Measurements from ENCODE around the gene CADM3. TPM values are rescaled to one million over a fixed set of nuclear protein-coding genes. Genes with fewer than 3 reads are reported as not detected.

Gene CADM3
- total RNA-seq, 1 experiment from 2014 or later = not detected

DNA sequence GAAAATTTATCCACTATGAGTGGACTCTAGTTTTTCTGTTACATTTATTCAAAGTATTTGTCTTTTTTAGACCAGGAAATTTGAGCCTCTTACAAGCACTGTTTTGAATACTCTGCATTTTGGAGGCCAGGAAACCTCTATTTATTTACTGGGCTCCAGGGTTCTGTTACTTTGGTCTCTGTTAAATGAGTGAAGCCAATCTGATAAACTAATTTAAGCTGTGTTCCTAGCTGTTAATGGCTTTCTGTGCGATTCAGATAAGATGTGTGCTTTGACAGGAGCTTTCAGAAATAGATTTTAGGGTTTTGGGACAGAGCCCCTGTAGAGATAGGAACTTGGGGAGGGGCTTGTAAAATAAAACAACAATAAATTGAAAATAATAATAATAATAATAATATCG is 57.1 kb downstream of the CADM3 start:
- H3K27me3 ChIP-seq (ENCODE audit: insufficient read depth, low read depth) = peaks cover 8% of the 10 kb centered on the region; the same call in 1 of the 2 replicates
- no TSS peak for BruUV-seq (replicated peaks)
- TF ChIP-seq EZH2 (IDR thresholded peaks at IDR 0.05; ENCODE audit: low read depth) = no peak
- TF ChIP-seq, protein P1, sequence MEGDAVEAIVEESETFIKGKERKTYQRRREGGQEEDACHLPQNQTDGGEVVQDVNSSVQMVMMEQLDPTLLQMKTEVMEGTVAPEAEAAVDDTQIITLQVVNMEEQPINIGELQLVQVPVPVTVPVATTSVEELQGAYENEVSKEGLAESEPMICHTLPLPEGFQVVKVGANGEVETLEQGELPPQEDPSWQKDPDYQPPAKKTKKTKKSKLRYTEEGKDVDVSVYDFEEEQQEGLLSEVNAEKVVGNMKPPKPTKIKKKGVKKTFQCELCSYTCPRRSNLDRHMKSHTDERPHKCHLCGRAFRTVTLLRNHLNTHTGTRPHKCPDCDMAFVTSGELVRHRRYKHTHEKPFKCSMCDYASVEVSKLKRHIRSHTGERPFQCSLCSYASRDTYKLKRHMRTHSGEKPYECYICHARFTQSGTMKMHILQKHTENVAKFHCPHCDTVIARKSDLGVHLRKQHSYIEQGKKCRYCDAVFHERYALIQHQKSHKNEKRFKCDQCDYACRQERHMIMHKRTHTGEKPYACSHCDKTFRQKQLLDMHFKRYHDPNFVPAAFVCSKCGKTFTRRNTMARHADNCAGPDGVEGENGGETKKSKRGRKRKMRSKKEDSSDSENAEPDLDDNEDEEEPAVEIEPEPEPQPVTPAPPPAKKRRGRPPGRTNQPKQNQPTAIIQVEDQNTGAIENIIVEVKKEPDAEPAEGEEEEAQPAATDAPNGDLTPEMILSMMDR (conservative IDR thresholded peaks at IDR 0.05) = no peak
- no peaks in the 10 kb centered on the region for H3F3A ChIP-seq (ENCODE audit: insufficient read depth, low read depth)
- H3K4me1 ChIP-seq (replicated peaks; ENCODE audit: insufficient read depth) = no peaks in the 10 kb centered on the region
- no peaks in the 10 kb centered on the region; the same call in 1 of the 2 replicates for H3K9me3 ChIP-seq (ENCODE audit: insufficient read depth, low read depth)
- H4K20me1 ChIP-seq (ENCODE audit: insufficient read depth) = no peaks in the 10 kb centered on the region
- H3K4me2 ChIP-seq = no peak overlapping the region
- no peak overlapping the region for H3K4me3 ChIP-seq
- CTCF ChIA-PET = no interaction called here
- no peak for DNase-seq
- no peak overlapping the region for H3K27ac ChIP-seq
- no peaks in the 10 kb centered on the region for H3K9me2 ChIP-seq (ENCODE audit: insufficient read depth)
- H3K36me3 ChIP-seq (ENCODE audit: low read depth) = no peaks in the 10 kb centered on the region
- H3K79me2 ChIP-seq (ENCODE audit: low read depth) = no peaks in the 10 kb centered on the region
- H2AFZ ChIP-seq = no peak overlapping the region
- intact Hi-C loops (cut with micrococcal nuclease; ENCODE audit: unreplicated experiment) = no loop called here
- POLR2A ChIA-PET (ENCODE audit: unreplicated experiment) = interaction anchor here (0.6 kb wide), 1 partner anchor 488 kb away, joined by 3 read pairs; no protein-coding TSS in a partner anchor

DNA sequence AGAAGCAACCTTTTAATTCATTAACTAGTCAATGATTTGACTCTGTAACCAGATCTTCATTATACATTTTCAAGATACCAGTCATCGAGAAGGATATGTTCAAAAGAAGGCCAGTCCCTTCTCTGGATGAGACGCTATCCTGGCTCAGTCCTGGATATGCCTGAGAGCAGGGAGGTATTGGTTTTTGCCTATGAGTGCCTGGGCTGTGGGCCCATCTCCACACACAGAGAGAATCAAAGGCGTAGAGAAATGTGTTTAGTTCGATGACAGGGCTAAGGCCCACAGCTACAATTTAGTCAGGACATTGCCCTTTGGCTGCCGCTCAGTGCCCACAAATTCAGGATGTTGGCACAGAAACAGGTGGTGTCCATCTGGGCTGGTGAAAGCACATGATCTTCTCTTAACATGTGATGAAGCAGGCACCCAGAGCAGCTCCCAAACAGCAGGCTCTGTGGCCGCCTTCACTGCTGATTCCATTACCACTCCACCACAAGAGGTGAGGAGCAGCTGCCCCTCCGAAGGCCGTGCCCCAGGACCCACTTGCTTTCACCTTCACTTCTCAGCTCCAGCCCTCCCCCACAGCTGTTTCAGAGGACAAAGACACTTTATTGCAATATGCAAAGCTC is 58.0 kb downstream of the CADM3 start:
- intact Hi-C loops (cut with micrococcal nuclease; ENCODE audit: unreplicated experiment) = no loop called here
- H3K27me3 ChIP-seq (ENCODE audit: insufficient read depth, low read depth) = peaks cover 8% of the 10 kb centered on the region; the same call in 1 of the 2 replicates
- no peaks in the 10 kb centered on the region for H4K20me1 ChIP-seq (ENCODE audit: insufficient read depth)
- POLR2A ChIA-PET (ENCODE audit: unreplicated experiment) = no interaction called here
- no peak overlapping the region for H3K4me2 ChIP-seq
- no peaks in the 10 kb centered on the region for H3K4me1 ChIP-seq (replicated peaks; ENCODE audit: insufficient read depth)
- no peak overlapping the region for H3K27ac ChIP-seq
- no peak for DNase-seq
- no peaks in the 10 kb centered on the region for H3K36me3 ChIP-seq (ENCODE audit: low read depth)
- CTCF ChIA-PET = no interaction called here
- TF ChIP-seq EZH2 (IDR thresholded peaks at IDR 0.05; ENCODE audit: low read depth) = no peak
- TF ChIP-seq, protein P1 (conservative IDR thresholded peaks at IDR 0.05) = no peak
- H3K9me2 ChIP-seq (ENCODE audit: insufficient read depth) = no peaks in the 10 kb centered on the region
- no peaks in the 10 kb centered on the region for H3F3A ChIP-seq (ENCODE audit: insufficient read depth, low read depth)
- BruUV-seq (replicated peaks) = no TSS peak
- H3K4me3 ChIP-seq = no peak overlapping the region
- no peaks in the 10 kb centered on the region; the same call in 1 of the 2 replicates for H3K9me3 ChIP-seq (ENCODE audit: insufficient read depth, low read depth)
- H3K79me2 ChIP-seq (ENCODE audit: low read depth) = no peaks in the 10 kb centered on the region
- H2AFZ ChIP-seq = no peak overlapping the region

DNA sequence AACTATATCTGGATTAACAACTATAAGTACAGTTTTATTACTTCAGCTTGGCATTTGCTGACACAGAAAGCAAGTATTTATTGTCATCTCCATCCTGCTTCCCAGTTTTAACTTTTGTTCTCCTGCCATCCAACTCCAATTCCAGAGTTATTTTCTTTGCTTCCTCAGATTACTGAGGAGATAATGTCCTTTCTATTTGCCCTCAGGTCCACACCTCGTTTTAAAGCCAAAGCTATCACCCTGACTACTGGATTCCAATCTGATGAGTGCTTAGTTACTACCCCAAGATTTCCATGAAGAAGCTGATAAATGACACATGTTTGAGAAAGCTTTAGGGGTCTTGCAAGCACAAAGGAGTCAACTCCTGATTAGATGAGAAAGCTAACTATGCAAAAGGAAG is 58.5 kb downstream of the CADM3 start:
- Histone ChIP-seq H3K4me2 (no peak overlapping the region), H2AFZ (no peak overlapping the region), H3K9me2 (ENCODE audit: insufficient read depth) (no peaks in the 10 kb centered on the region), H3K27ac (no peak overlapping the region), H3K4me1 (replicated peaks; ENCODE audit: insufficient read depth) (no peaks in the 10 kb centered on the region), H3K4me3 (no peak overlapping the region), H4K20me1 (ENCODE audit: insufficient read depth) (no peaks in the 10 kb centered on the region), H3K9me3 (ENCODE audit: insufficient read depth, low read depth) (no peaks in the 10 kb centered on the region; the same call in 1 of the 2 replicates), H3K36me3 (ENCODE audit: low read depth) (no peaks in the 10 kb centered on the region), H3K79me2 (ENCODE audit: low read depth) (no peaks in the 10 kb centered on the region), H3K27me3 (ENCODE audit: insufficient read depth, low read depth) (peaks cover 8% of the 10 kb centered on the region; the same call in 1 of the 2 replicates), H3F3A (ENCODE audit: insufficient read depth, low read depth) (no peaks in the 10 kb centered on the region)
- intact Hi-C loops (cut with micrococcal nuclease; ENCODE audit: unreplicated experiment) = no loop called here
- TF ChIP-seq, protein P1 (conservative IDR thresholded peaks at IDR 0.05) = no peak
- no peak for TF ChIP-seq EZH2 (IDR thresholded peaks at IDR 0.05; ENCODE audit: low read depth)
- ChIA-PET CTCF (no interaction called here), POLR2A (ENCODE audit: unreplicated experiment) (no interaction called here)
- DNase-seq = no peak
- BruUV-seq (replicated peaks) = no TSS peak

All from PC-9 (cell line).